Measurements from ENCODE around the gene RFFL.
A peak's percentile ranks its signal among the peaks of the same experiment; 100 is the strongest.

RFFL gene

GRCh38 chr17:34974794-34975785, 88.4 kb downstream of the RFFL start:
- H3K9me3 ChIP-seq (ENCODE audit: control insufficient read depth, insufficient read depth, low read length), result no peaks in the 10 kb centered on the region
- H3K36me3 ChIP-seq (ENCODE audit: insufficient read depth, low read length), result no peaks in the 10 kb centered on the region
- H3K4me1 ChIP-seq (ENCODE audit: insufficient read depth, low read length), result peaks cover 8% of the 10 kb centered on the region; the same call in 1 of the 2 replicates
- H3K9ac ChIP-seq (ENCODE audit: low read depth, low read length), result no peak overlapping the region

GRCh38 chr17:34974179-34974578, 89.3 kb downstream of the RFFL start:
- H3K36me3 ChIP-seq (ENCODE audit: insufficient read depth, low read length), result no peaks in the 10 kb centered on the region
- H3K4me1 ChIP-seq (ENCODE audit: insufficient read depth, low read length), result peaks cover 8% of the 10 kb centered on the region; the same call in 1 of the 2 replicates
- no peaks in the 10 kb centered on the region for H3K9me3 ChIP-seq (ENCODE audit: control insufficient read depth, insufficient read depth, low read length)
- no peak overlapping the region for H3K9ac ChIP-seq (ENCODE audit: low read depth, low read length)

DNA sequence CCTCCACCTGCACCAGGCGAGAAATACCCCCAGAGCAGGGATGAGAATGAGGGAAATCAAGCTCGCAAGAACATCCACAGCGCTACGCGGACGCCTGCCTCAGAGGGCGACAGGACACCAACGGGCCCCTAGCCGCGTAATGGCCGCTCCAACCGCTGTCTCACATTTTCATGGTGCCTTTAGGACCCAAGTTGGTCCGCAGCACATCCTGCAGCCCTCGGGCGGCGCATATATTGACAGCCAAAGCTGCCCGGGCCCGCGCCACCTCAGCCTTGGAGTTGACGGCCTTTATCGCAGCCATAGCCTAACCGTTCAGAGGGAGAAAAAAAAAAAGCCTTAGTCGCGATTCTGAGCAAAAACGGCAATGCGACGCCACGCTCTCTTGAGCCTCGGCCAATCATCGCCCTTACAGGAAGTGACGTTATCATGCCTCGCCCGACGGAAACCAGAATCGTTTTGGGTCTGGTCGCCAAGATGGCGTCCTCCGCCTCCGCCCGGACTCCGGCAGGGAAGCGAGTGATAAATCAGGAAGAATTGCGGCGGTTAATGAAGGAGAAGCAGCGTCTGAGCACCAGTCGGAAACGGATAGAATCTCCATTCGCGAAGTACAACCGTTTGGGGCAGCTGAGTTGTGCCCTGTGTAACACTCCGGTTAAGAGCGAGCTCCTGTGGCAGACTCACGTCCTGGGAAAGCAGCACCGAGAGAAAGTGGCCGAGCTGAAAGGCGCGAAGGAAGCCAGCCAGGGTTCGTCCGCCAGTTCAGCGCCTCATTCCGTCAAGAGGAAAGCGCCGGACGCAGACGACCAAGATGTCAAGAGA, 102.2 kb downstream of the RFFL start, which contains the start of the genes CCT6B and ZNF830:
CCT6B (minus strand) TSS at position 368 of the 819 bp plus-strand sequence; CDS start at position 301, 67 bp downstream.
ZNF830 (plus strand) TSS at position 448 of the 819 bp plus-strand sequence; CDS start at position 475, 27 bp downstream.
- no peaks in the 10 kb centered on the region for H3K36me3 ChIP-seq (ENCODE audit: insufficient read depth, low read length)

GRCh38 chr17:34958438-34958837, 105.1 kb downstream of the RFFL start:
- Histone ChIP-seq H3K9ac (ENCODE audit: low read depth, low read length) (no peak overlapping the region), H3K4me1 (ENCODE audit: insufficient read depth, low read length) (peaks cover 7% of the 10 kb centered on the region; the same call in 1 of the 2 replicates), H3K9me3 (ENCODE audit: control insufficient read depth, insufficient read depth, low read length) (no peaks in the 10 kb centered on the region), H3K36me3 (ENCODE audit: insufficient read depth, low read length) (no peaks in the 10 kb centered on the region)

More for the DNA sequence above, 102.2 kb downstream of the RFFL start, which contains the start of the genes CCT6B and ZNF830:
- H3K9me3 ChIP-seq (ENCODE audit: control insufficient read depth, insufficient read depth, low read length), result no peaks in the 10 kb centered on the region
- H3K9ac ChIP-seq (ENCODE audit: low read depth, low read length), result peak within 1 kb of the TSS; percentile 97
- H3K4me1 ChIP-seq (ENCODE audit: insufficient read depth, low read length), result peaks cover 7% of the 10 kb centered on the region; the same call in 1 of the 2 replicates

All from ES-I3 (cell line).